SK-N-SH (cell line): ENCODE measurements around the gene PARN. TPM values are rescaled to one million over a fixed set of nuclear protein-coding genes. Genes with fewer than 3 reads are reported as not detected.

Source experiments
- CTCF ChIA-PET: fragments of 300-600, 350-600 bp; formaldehyde crosslinking; extraction: SDS; loops from one replicate; lab custom pipeline; 2021; lab: Yijun Ruan, JAX
- POLR2A ChIA-PET: fragments of 350-600 bp; sonication (Branson Sonifier 250); formaldehyde crosslinking; extraction: SDS; loops from one replicate; lab custom pipeline; 2020; ENCODE audit warnings: antibody characterized with exemption, inconsistent platforms; lab: Yijun Ruan, JAX
- DNase-seq: peaks from one replicate; pipeline ENCODE4 v3.0.0; 2012
- H2AFZ ChIP-seq: fragments of 200-600 bp; sonication (generic); 2 replicates; pipeline ENCODE4 v1.8.1; 2016; ENCODE audit warnings: antibody characterized with exemption, mild to moderate bottlenecking, low read depth
- H3F3A ChIP-seq: fragments of 200-600 bp; sonication (generic); replicated peaks from 2 replicates; pipeline ENCODE3; 2016; ENCODE audit warnings: antibody characterized with exemption, mild to moderate bottlenecking; ENCODE audit not compliant: insufficient read depth
- H3K27ac ChIP-seq, 2 experiments: fragments of 200-500 bp in 1 of 2; fragments of 200-600 bp in 1 of 2; sonication (Bioruptor generic) in 1 of 2; sonication (generic), shearing (Covaris generic) in 1 of 2; 2 replicates each; pipeline versions ENCODE4 v1.5.1 to v1.6.1; 2014 to 2016; ENCODE audit warnings: low read depth in 2 of 2, inconsistent platforms in 1 of 2, low read length in 1 of 2, mild to moderate bottlenecking in 1 of 2, mixed read lengths in 1 of 2
- H3K27me3 ChIP-seq: fragments of 200-600 bp; sonication (generic), shearing (Covaris generic); 2 replicates; pipeline ENCODE4 v1.6.1; 2016; ENCODE audit warnings: mixed run types; ENCODE audit not compliant: insufficient read depth
- H3K36me3 ChIP-seq, 2 experiments: fragments of 200-500 bp in 1 of 2; fragments of 200-600 bp in 1 of 2; sonication (Bioruptor generic) in 1 of 2; sonication (generic) in 1 of 2; replicated peaks in 1 of 2; 2 replicates each; pipeline versions ENCODE3 to v1.5.1; 2014 to 2016; ENCODE audit warnings: low read length in 1 of 2, mild to moderate bottlenecking in 1 of 2; ENCODE audit not compliant: insufficient read depth in 2 of 2, control insufficient read depth in 1 of 2
- H3K4me1 ChIP-seq, 2 experiments: fragments of 200-500 bp in 1 of 2; fragments of 200-600 bp in 1 of 2; sonication (Bioruptor generic) in 1 of 2; sonication (generic), shearing (Covaris generic) in 1 of 2; 2 replicates each; pipeline versions ENCODE4 v1.5.1 to v1.6.1; 2014 to 2016; ENCODE audit warnings: low read depth in 1 of 2, low read length in 1 of 2, mixed run types in 1 of 2; ENCODE audit not compliant: insufficient read depth in 2 of 2, control insufficient read depth in 1 of 2
- H3K4me2 ChIP-seq: fragments of 200-600 bp; sonication (generic), shearing (Covaris generic); 2 replicates; pipeline ENCODE4 v1.6.1; 2017; ENCODE audit warnings: mixed run types
- H3K4me3 ChIP-seq, 2 experiments: fragments of 200-500 bp in 1 of 2; fragments of 200-600 bp in 1 of 2; sonication (Bioruptor generic) in 1 of 2; sonication (generic), shearing (Covaris generic) in 1 of 2; 2 replicates each; pipeline versions ENCODE4 v1.5.1 to v1.8.1; 2014 to 2016; ENCODE audit warnings: low read depth in 2 of 2, inconsistent platforms in 1 of 2, low read length in 1 of 2, mild to moderate bottlenecking in 1 of 2, mixed read lengths in 1 of 2, moderate library complexity in 1 of 2
- H3K79me2 ChIP-seq: fragments of 200-600 bp; sonication (generic); 2 replicates; pipeline ENCODE4 v1.8.1; 2017; ENCODE audit warnings: mild to moderate bottlenecking; ENCODE audit not compliant: insufficient read depth
- H3K9ac ChIP-seq: fragments of 200-600 bp; sonication (generic); 2 replicates; pipeline ENCODE4 v1.6.1; 2017; ENCODE audit warnings: mixed run types
- H3K9me2 ChIP-seq: fragments of 200-600 bp; sonication (generic); 2 replicates; pipeline ENCODE4 v1.6.1; 2017; ENCODE audit warnings: mixed run types
- H3K9me3 ChIP-seq: fragments of 200-600 bp; sonication (generic); 2 replicates; pipeline ENCODE4 v1.6.1; 2017; ENCODE audit warnings: mixed run types, mild to moderate bottlenecking, moderate library complexity
- H4K20me1 ChIP-seq: fragments of 200-600 bp; sonication (generic); 2 replicates; pipeline ENCODE4 v1.6.1; 2017; ENCODE audit warnings: mild to moderate bottlenecking, mixed run types; ENCODE audit not compliant: insufficient read depth
- FOSL2 ChIP-seq: IDR thresholded peaks from 2 replicates; pipeline ENCODE4 v1.4.0; 2012; ENCODE audit warnings: low read depth, mild to moderate bottlenecking, moderate library complexity, borderline replicate concordance
- FOXM1 ChIP-seq: IDR thresholded peaks from 2 replicates; pipeline ENCODE4 v1.4.0; 2012; ENCODE audit warnings: low read depth, mild to moderate bottlenecking
- GATA2 ChIP-seq: sonication (generic); formaldehyde crosslinking; IDR thresholded peaks from 2 replicates; pipeline ENCODE4 v1.5.0; 2020; ENCODE audit warnings: mild to moderate bottlenecking, missing genetic modification reagents
- IRF3 ChIP-seq: fragments of 150-350 bp; IDR thresholded peaks from 2 replicates; pipeline ENCODE4 v1.6.1; 2016; ENCODE audit warnings: mild to moderate bottlenecking, low read depth, low read length
- MXI1 ChIP-seq: IDR thresholded peaks from 2 replicates; pipeline ENCODE4 v1.6.1; 2012; ENCODE audit warnings: mild to moderate bottlenecking, low read depth, low read length, improper control_type of control experiment
- NFIC ChIP-seq: IDR thresholded peaks from 2 replicates; pipeline ENCODE4 v1.4.0; 2012; ENCODE audit warnings: borderline replicate concordance
- NRF1 ChIP-seq: IDR thresholded peaks from 2 replicates; pipeline ENCODE4 v1.6.1; 2012; ENCODE audit warnings: low read depth, mild to moderate bottlenecking, low read length
- RCOR1 ChIP-seq: fragments of 150-350 bp; IDR thresholded peaks from 2 replicates; pipeline ENCODE4 v1.6.1; 2017; ENCODE audit warnings: antibody characterized with exemption, low read length
- SIN3A ChIP-seq: IDR thresholded peaks from 2 replicates; pipeline ENCODE4 v1.6.1; 2012; ENCODE audit warnings: low read depth, mild to moderate bottlenecking, low read length, moderate library complexity, borderline replicate concordance
- TEAD4 ChIP-seq: IDR thresholded peaks from 2 replicates; pipeline ENCODE4 v1.4.0; 2012; ENCODE audit warnings: mild to moderate bottlenecking, borderline replicate concordance; ENCODE audit not compliant: insufficient read depth
- USF1 ChIP-seq: IDR thresholded peaks from 2 replicates; pipeline ENCODE4 v1.4.0; 2012; ENCODE audit warnings: low read depth, borderline replicate concordance
- WGBS: methylation state at CpG from one replicate; pipeline ENCODE4 v1.1.6; 2017; ENCODE audit warnings: low lambda C conversion rate; 5-methylcytosine and 5-hydroxymethylcytosine counted together
- polyA plus RNA-seq, 3 experiments: library from polyadenylated mRNA; depleted of rRNA; stranded (reverse); fragments of >200 nt; gene quantifications; 2 replicates each; pipeline ENCODE4 v1.2.3, GENCODE V29; 2012
- TF ChIP-seq, protein P1 (sequence below): fragments of 150-350 bp; IDR thresholded peaks from 2 replicates; pipeline ENCODE4 v1.6.1; 2017; ENCODE audit warnings: antibody characterized with exemption, low read length, low read depth, borderline replicate concordance
- TF ChIP-seq, protein P2 (sequence below): IDR thresholded peaks from 2 replicates; pipeline ENCODE4 v1.6.1; 2012; ENCODE audit warnings: mild to moderate bottlenecking, low read depth, low read length, moderate library complexity
- TF ChIP-seq, protein P3 (sequence below): IDR thresholded peaks from 2 replicates; pipeline ENCODE4 v1.4.0; 2012; ENCODE audit warnings: low read depth, borderline replicate concordance

PARN gene
- polyA plus RNA-seq, 1 of the 3 experiments (the other 2 are of a cell fraction) = 20.5 TPM

- Histone ChIP-seq H3K4me1 (no peaks in the 10 kb centered on the region), H2AFZ (no peak overlapping the region)
- TF ChIP-seq USF1 (0 out of 2 replicates have a peak, but pooled peaks have one; percentile 18), NFIC (no peak)
- TF ChIP-seq, all 33 proteins: peak for 1
- CTCF ChIA-PET = no interaction called here
- Histone ChIP-seq H3K4me2 (no peak overlapping the region), H3K27ac (no peak overlapping the region), H3K36me3 (peaks cover 6 to 8% of the 10 kb centered on the region in 2 experiments), H4K20me1 (no peaks in the 10 kb centered on the region), H3K9me2 (no peaks in the 10 kb centered on the region), H3K9ac (no peak overlapping the region), H3F3A (no peaks in the 10 kb centered on the region), H3K4me3 (no peak overlapping the region), H3K9me3 (no peaks in the 10 kb centered on the region), H3K79me2 (no peaks in the 10 kb centered on the region), H3K27me3 (no peaks in the 10 kb centered on the region)
- POLR2A ChIA-PET = no interaction called here
- DNase-seq = no peak
- WGBS = 45% methylated on average over 7 of the region's 7 CpGs
These were observed 42.4 kb upstream of the PARN start for GRCh38 chr16:14672403-14672971.

GRCh38 chr16:14669776-14670175 is 39.7 kb upstream of the PARN start:
- no peak overlapping the region for H2AFZ ChIP-seq
- no peak overlapping the region for H3K27ac ChIP-seq
- H3F3A ChIP-seq = no peaks in the 10 kb centered on the region
- peaks cover 15 to 24% of the 10 kb centered on the region in 2 experiments for H3K36me3 ChIP-seq
- no peaks in the 10 kb centered on the region for H4K20me1 ChIP-seq
- no peak overlapping the region for H3K9ac ChIP-seq
- H3K27me3 ChIP-seq = no peaks in the 10 kb centered on the region
- H3K4me3 ChIP-seq = no peak overlapping the region
- TF ChIP-seq FOSL2 (no peak), GATA2 (no peak), NFIC (no peak), NRF1 (no peak), FOXM1 (no peak), RCOR1 (no peak), TEAD4 (no peak), SIN3A (no peak), MXI1 (no peak), IRF3 (no peak)
- TF ChIP-seq, protein P1, sequence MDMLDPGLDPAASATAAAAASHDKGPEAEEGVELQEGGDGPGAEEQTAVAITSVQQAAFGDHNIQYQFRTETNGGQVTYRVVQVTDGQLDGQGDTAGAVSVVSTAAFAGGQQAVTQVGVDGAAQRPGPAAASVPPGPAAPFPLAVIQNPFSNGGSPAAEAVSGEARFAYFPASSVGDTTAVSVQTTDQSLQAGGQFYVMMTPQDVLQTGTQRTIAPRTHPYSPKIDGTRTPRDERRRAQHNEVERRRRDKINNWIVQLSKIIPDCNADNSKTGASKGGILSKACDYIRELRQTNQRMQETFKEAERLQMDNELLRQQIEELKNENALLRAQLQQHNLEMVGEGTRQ = no peak
- TF ChIP-seq, protein P2, sequence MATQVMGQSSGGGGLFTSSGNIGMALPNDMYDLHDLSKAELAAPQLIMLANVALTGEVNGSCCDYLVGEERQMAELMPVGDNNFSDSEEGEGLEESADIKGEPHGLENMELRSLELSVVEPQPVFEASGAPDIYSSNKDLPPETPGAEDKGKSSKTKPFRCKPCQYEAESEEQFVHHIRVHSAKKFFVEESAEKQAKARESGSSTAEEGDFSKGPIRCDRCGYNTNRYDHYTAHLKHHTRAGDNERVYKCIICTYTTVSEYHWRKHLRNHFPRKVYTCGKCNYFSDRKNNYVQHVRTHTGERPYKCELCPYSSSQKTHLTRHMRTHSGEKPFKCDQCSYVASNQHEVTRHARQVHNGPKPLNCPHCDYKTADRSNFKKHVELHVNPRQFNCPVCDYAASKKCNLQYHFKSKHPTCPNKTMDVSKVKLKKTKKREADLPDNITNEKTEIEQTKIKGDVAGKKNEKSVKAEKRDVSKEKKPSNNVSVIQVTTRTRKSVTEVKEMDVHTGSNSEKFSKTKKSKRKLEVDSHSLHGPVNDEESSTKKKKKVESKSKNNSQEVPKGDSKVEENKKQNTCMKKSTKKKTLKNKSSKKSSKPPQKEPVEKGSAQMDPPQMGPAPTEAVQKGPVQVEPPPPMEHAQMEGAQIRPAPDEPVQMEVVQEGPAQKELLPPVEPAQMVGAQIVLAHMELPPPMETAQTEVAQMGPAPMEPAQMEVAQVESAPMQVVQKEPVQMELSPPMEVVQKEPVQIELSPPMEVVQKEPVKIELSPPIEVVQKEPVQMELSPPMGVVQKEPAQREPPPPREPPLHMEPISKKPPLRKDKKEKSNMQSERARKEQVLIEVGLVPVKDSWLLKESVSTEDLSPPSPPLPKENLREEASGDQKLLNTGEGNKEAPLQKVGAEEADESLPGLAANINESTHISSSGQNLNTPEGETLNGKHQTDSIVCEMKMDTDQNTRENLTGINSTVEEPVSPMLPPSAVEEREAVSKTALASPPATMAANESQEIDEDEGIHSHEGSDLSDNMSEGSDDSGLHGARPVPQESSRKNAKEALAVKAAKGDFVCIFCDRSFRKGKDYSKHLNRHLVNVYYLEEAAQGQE = no peak
- TF ChIP-seq, protein P3, sequence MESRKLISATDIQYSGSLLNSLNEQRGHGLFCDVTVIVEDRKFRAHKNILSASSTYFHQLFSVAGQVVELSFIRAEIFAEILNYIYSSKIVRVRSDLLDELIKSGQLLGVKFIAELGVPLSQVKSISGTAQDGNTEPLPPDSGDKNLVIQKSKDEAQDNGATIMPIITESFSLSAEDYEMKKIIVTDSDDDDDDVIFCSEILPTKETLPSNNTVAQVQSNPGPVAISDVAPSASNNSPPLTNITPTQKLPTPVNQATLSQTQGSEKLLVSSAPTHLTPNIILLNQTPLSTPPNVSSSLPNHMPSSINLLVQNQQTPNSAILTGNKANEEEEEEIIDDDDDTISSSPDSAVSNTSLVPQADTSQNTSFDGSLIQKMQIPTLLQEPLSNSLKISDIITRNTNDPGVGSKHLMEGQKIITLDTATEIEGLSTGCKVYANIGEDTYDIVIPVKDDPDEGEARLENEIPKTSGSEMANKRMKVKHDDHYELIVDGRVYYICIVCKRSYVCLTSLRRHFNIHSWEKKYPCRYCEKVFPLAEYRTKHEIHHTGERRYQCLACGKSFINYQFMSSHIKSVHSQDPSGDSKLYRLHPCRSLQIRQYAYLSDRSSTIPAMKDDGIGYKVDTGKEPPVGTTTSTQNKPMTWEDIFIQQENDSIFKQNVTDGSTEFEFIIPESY = no peak
- no peaks in the 10 kb centered on the region for H3K4me1 ChIP-seq
- ChIA-PET CTCF (no interaction called here), POLR2A (no interaction called here)
- H3K9me2 ChIP-seq = no peaks in the 10 kb centered on the region
- no peaks in the 10 kb centered on the region for H3K79me2 ChIP-seq
- DNase-seq = no peak
- 90% methylated on average over 4 of the region's 4 CpGs for WGBS
- no peak overlapping the region for H3K4me2 ChIP-seq
- H3K9me3 ChIP-seq = no peaks in the 10 kb centered on the region
